Measurements from ENCODE around the gene ARHGDIG. TPM values are rescaled to one million over a fixed set of nuclear protein-coding genes. Genes with fewer than 3 reads are reported as not detected.

ARHGDIG gene
- polyA plus RNA-seq, 3 donors = not detected

GRCh38 chr16:290681-291405 lies 10.5 kb downstream of the ARHGDIG start:
- Histone ChIP-seq H3K9ac (ENCODE audit: insufficient read depth, low read length, poor library complexity, severe bottlenecking) (no peak overlapping the region), H3K4me2 (replicated peaks; ENCODE audit: extremely low read depth, low read length, poor library complexity, severe bottlenecking) (no peak overlapping the region), H3K9me3 (replicated peaks in 1 of 2; ENCODE audit: control insufficient read depth in 1 of 2, insufficient read depth in 1 of 2, low read length in 2 of 2) (peaks cover 12 to 14% of the 10 kb centered on the region in 2 donors), H3K79me2 (ENCODE audit: insufficient read depth, low read length) (no peaks in the 10 kb centered on the region), H3K27ac (ENCODE audit: low read depth in 1 of 2, low read length in 2 of 2) (no peak overlapping the region), H3K36me3 (replicated peaks in 1 of 2; ENCODE audit: control insufficient read depth in 1 of 2, insufficient read depth in 2 of 2, low read length in 2 of 2) (peaks cover 73 to 89% of the 10 kb centered on the region in 2 donors), H4K20me1 (ENCODE audit: insufficient read depth, low read length) (no peaks in the 10 kb centered on the region), H2AFZ (ENCODE audit: insufficient read depth, low read depth, low read length, poor library complexity, severe bottlenecking) (no peak overlapping the region), H3K27me3 (ENCODE audit: control insufficient read depth in 2 of 2, insufficient read depth in 2 of 2, low read length in 2 of 2) (no peaks in the 10 kb centered on the region), H3K4me1 (ENCODE audit: control insufficient read depth in 1 of 2, insufficient read depth in 2 of 2, low read length in 2 of 2) (no peaks in the 10 kb centered on the region), H3K4me3 (replicated peaks in 1 of 3; ENCODE audit: low read depth in 2 of 3, low read length in 3 of 3) (no peak overlapping the region)
- Mint-ChIP-seq H3K4me1 (no peaks in the 10 kb centered on the region), H3K36me3 (peaks cover 50 to 85% of the 10 kb centered on the region in 2 donors), H3K9me3 (peaks cover 0 to 14% (median 5%) of the 10 kb centered on the region in 7 donors), H3K27ac (no peak overlapping the region), H3K4me3 (no peak overlapping the region), H3K27me3 (ENCODE audit: low read depth in 3 of 3) (no peaks in the 10 kb centered on the region)
- 97% methylated on average over 50 of the region's 50 CpGs for WGBS (ENCODE audit: insufficient coverage)
- no peak for TF ChIP-seq CTCF (IDR thresholded peaks at IDR 0.05)
- intact Hi-C loops (cut with micrococcal nuclease) = no loop called here
- DNase-seq = no peak

- H3K4me3 ChIP-seq (replicated peaks in 1 of 3; ENCODE audit: low read depth in 2 of 3, low read length in 3 of 3) = no peak overlapping the region
- intact Hi-C loops (cut with micrococcal nuclease) = no loop called here
- H3K9me3 ChIP-seq (replicated peaks in 1 of 2; ENCODE audit: control insufficient read depth in 1 of 2, insufficient read depth in 1 of 2, low read length in 2 of 2) = peaks cover 8 to 10% of the 10 kb centered on the region in 2 donors
- peaks cover 77 to 93% of the 10 kb centered on the region in 2 donors for H3K36me3 ChIP-seq (replicated peaks in 1 of 2; ENCODE audit: control insufficient read depth in 1 of 2, insufficient read depth in 2 of 2, low read length in 2 of 2)
- H3K79me2 ChIP-seq (ENCODE audit: insufficient read depth, low read length) = no peaks in the 10 kb centered on the region
- H4K20me1 ChIP-seq (ENCODE audit: insufficient read depth, low read length) = no peaks in the 10 kb centered on the region
- no peaks in the 10 kb centered on the region for H3K4me1 ChIP-seq (ENCODE audit: control insufficient read depth in 1 of 2, insufficient read depth in 2 of 2, low read length in 2 of 2)
- peaks cover 0 to 10% (median 2%) of the 10 kb centered on the region in 7 donors for H3K9me3 Mint-ChIP-seq
- H3K4me2 ChIP-seq (replicated peaks; ENCODE audit: extremely low read depth, low read length, poor library complexity, severe bottlenecking) = no peak overlapping the region
- TF ChIP-seq CTCF (IDR thresholded peaks at IDR 0.05) = no peak
- H3K9ac ChIP-seq (ENCODE audit: insufficient read depth, low read length, poor library complexity, severe bottlenecking) = no peak overlapping the region
- H3K4me3 Mint-ChIP-seq = no peak overlapping the region
- no peaks in the 10 kb centered on the region for H3K27me3 Mint-ChIP-seq (ENCODE audit: low read depth in 3 of 3)
- H3K4me1 Mint-ChIP-seq = no peaks in the 10 kb centered on the region
- no peak overlapping the region for H3K27ac ChIP-seq (ENCODE audit: low read depth in 1 of 2, low read length in 2 of 2)
- 92% methylated on average over 16 of the region's 17 CpGs for WGBS (ENCODE audit: insufficient coverage)
- H3K36me3 Mint-ChIP-seq = peaks cover 46 to 83% of the 10 kb centered on the region in 2 donors
- peak overlapping the region in 1 of 7 donors; percentile 49 for H3K27ac Mint-ChIP-seq
- no peak overlapping the region for H2AFZ ChIP-seq (ENCODE audit: insufficient read depth, low read depth, low read length, poor library complexity, severe bottlenecking)
- H3K27me3 ChIP-seq (ENCODE audit: control insufficient read depth in 2 of 2, insufficient read depth in 2 of 2, low read length in 2 of 2) = no peaks in the 10 kb centered on the region
- no peak for DNase-seq
Measured at GRCh38 chr16:291539-291938, 11.1 kb downstream of the ARHGDIG start.

Measured in CD14-positive monocyte (primary cell).